ENCODE results near the gene LRIG2. TPM values are rescaled to one million over a fixed set of nuclear protein-coding genes. Genes with fewer than 3 reads are reported as not detected.

LRIG2 gene
- total RNA-seq, 1 experiment from 2014 or later: 23.2 TPM

DNA sequence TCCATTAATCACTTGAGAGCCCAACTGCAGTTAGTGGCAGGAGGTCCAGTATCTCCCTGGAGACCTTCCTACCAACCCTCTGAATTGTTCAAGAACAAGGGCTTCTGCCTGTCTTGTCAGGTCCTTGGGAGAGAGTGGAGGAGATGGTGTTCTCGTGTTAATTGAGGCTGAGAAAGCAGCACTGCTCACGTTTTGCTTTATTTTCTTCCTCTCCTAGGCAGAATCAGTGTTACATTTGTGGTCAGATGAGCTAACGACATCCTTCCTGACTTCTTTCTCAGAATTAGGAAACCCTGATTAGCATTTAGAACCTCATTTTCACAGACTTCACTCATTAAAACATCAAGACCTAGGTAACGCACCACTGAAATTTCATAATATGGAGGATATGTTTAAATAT lies 26.4 kb upstream of the LRIG2 start:
- no peaks in the 10 kb centered on the region for H3K9me3 Mint-ChIP-seq
- no peak overlapping the region for H2AFZ ChIP-seq (ENCODE audit: low read length)

More for the DNA sequence above, 26.4 kb upstream of the LRIG2 start:
- Mint-ChIP-seq H3K4me3 (no peak overlapping the region), H3K27me3 (ENCODE audit: low read depth) (no peaks in the 10 kb centered on the region), H3K36me3 (ENCODE audit: insufficient read depth in 1 of 3, low read depth in 3 of 3) (no peaks in the 10 kb centered on the region), H3K4me1 (peaks cover 37 to 48% of the 10 kb centered on the region in 2 experiments), H3K27ac (peak overlapping the region in 2 of 3 experiments; percentile 74 to 79; a peak in 5 of 7 replicates)
- Histone ChIP-seq H3K4me1 (ENCODE audit: insufficient read depth, low read length) (peaks cover 7% of the 10 kb centered on the region; the same call in 1 of the 2 replicates), H4K91ac (ENCODE audit: insufficient read length, low read depth, low read length) (no peak overlapping the region), H2BK12ac (ENCODE audit: insufficient read length, low read depth, low read length) (no peak overlapping the region), H4K8ac (replicated peaks; ENCODE audit: insufficient read length, low read depth, low read length) (no peak overlapping the region), H3K9me3 (ENCODE audit: control insufficient read depth, low read depth, low read length) (no peaks in the 10 kb centered on the region), H3K14ac (ENCODE audit: insufficient read depth, low read length) (no peak overlapping the region), H3K27ac (ENCODE audit: insufficient read length, low read depth, low read length) (no peak overlapping the region), H2AK5ac (ENCODE audit: insufficient read length, low read length) (no peak overlapping the region), H3K27me3 (ENCODE audit: insufficient read depth, low read length) (no peaks in the 10 kb centered on the region), H4K20me1 (ENCODE audit: control insufficient read depth, insufficient read depth, insufficient read length) (no peaks in the 10 kb centered on the region), H2BK20ac (ENCODE audit: low read depth, low read length, poor library complexity, severe bottlenecking) (no peak overlapping the region), H3K79me1 (ENCODE audit: insufficient read depth, low read depth, low read length, poor library complexity, severe bottlenecking) (no peaks in the 10 kb centered on the region), H3K18ac (ENCODE audit: insufficient read length, low read depth, low read length) (no peak overlapping the region), H3K23ac (ENCODE audit: insufficient read length, low read depth, low read length) (no peak overlapping the region), H2BK15ac (ENCODE audit: low read depth, low read length) (no peak overlapping the region), H4K5ac (ENCODE audit: insufficient read length, low read depth, low read length) (no peak overlapping the region), H3K9ac (ENCODE audit: extremely low read depth, insufficient read length, low read length) (no peak overlapping the region), H2BK5ac (ENCODE audit: insufficient read length, low read length) (no peak overlapping the region), H3K4me2 (ENCODE audit: insufficient read depth, insufficient read length, low read length) (no peak overlapping the region), H3K79me2 (ENCODE audit: insufficient read depth, low read length) (no peaks in the 10 kb centered on the region), H3K56ac (ENCODE audit: insufficient read length, low read depth, low read length) (no peak overlapping the region), H3T11ph (ENCODE audit: low read length) (no peak overlapping the region), H2BK120ac (ENCODE audit: low read depth, low read length, poor library complexity, severe bottlenecking) (no peak overlapping the region), H3K4ac (ENCODE audit: low read depth, low read length) (no peak overlapping the region), H3K23me2 (ENCODE audit: insufficient read length, low read depth, low read length, poor library complexity, severe bottlenecking) (no peaks in the 10 kb centered on the region)
- TF ChIP-seq, protein P1, sequence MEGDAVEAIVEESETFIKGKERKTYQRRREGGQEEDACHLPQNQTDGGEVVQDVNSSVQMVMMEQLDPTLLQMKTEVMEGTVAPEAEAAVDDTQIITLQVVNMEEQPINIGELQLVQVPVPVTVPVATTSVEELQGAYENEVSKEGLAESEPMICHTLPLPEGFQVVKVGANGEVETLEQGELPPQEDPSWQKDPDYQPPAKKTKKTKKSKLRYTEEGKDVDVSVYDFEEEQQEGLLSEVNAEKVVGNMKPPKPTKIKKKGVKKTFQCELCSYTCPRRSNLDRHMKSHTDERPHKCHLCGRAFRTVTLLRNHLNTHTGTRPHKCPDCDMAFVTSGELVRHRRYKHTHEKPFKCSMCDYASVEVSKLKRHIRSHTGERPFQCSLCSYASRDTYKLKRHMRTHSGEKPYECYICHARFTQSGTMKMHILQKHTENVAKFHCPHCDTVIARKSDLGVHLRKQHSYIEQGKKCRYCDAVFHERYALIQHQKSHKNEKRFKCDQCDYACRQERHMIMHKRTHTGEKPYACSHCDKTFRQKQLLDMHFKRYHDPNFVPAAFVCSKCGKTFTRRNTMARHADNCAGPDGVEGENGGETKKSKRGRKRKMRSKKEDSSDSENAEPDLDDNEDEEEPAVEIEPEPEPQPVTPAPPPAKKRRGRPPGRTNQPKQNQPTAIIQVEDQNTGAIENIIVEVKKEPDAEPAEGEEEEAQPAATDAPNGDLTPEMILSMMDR (conservative IDR thresholded peaks at IDR 0.05): no peak
- no CpG with 5 or more reads among the region's 4 CpGs for WGBS (ENCODE audit: extremely low coverage, insufficient read length, low lambda C conversion rate)
- DNase-seq: no peak
